ENCODE measurements around the gene GALNT4. TPM values are rescaled to one million over a fixed set of nuclear protein-coding genes. Genes with fewer than 3 reads are reported as not detected.

The GALNT4 gene
- total RNA-seq, 1 experiment from 2014 or later = 3.7 TPM

DNA sequence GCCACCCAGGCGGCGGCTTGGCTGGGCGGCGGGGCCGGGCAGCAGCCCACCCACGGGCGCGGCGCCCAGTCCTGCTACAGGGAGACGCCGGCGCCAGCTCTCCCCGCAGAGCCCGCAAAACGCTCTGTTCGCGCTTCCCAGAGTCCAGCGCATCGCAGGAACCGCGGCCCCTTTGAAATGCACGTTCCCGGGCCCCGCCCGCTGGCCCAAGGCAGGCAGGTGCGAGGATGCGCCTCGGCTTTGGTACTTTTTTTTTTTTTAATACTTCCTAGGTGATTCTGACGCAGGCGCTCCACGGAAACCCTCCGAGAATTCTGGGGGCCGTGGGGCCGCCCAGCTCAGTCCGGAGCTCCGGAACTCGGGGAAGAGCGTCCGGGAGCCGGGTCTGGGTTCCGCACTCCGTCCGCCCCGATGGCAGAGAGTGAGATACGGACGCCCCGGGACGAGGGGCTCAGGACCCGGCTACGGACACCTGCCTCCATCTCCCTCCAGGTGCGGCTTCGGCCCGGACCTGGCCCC is 768 bp upstream of the GALNT4 start:
- Histone ChIP-seq H3K4me1 (replicated peaks; ENCODE audit: insufficient read depth) (peaks cover 22% of the 10 kb centered on the region), H3K27me3 (ENCODE audit: insufficient read depth, low read depth) (no peaks in the 10 kb centered on the region), H4K20me1 (ENCODE audit: insufficient read depth) (no peaks in the 10 kb centered on the region), H3K36me3 (ENCODE audit: low read depth) (0 out of 2 replicates have a peak, but pooled peaks cover 8% of the 10 kb centered on the region), H3K9me2 (ENCODE audit: insufficient read depth) (no peaks in the 10 kb centered on the region), H3K79me2 (ENCODE audit: low read depth) (peaks cover 29% of the 10 kb centered on the region), H3K9me3 (ENCODE audit: insufficient read depth, low read depth) (no peaks in the 10 kb centered on the region), H3K4me3 (peak overlapping the region; percentile 98), H3F3A (ENCODE audit: insufficient read depth, low read depth) (no peaks in the 10 kb centered on the region), H3K4me2 (peak overlapping the region; percentile 90), H3K27ac (peak overlapping the region; percentile 14; the same call in 1 of the 2 replicates), H2AFZ (peak overlapping the region; percentile 98)
- TF ChIP-seq, protein P1, sequence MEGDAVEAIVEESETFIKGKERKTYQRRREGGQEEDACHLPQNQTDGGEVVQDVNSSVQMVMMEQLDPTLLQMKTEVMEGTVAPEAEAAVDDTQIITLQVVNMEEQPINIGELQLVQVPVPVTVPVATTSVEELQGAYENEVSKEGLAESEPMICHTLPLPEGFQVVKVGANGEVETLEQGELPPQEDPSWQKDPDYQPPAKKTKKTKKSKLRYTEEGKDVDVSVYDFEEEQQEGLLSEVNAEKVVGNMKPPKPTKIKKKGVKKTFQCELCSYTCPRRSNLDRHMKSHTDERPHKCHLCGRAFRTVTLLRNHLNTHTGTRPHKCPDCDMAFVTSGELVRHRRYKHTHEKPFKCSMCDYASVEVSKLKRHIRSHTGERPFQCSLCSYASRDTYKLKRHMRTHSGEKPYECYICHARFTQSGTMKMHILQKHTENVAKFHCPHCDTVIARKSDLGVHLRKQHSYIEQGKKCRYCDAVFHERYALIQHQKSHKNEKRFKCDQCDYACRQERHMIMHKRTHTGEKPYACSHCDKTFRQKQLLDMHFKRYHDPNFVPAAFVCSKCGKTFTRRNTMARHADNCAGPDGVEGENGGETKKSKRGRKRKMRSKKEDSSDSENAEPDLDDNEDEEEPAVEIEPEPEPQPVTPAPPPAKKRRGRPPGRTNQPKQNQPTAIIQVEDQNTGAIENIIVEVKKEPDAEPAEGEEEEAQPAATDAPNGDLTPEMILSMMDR (conservative IDR thresholded peaks at IDR 0.05) = no peak
- TF ChIP-seq EZH2 (IDR thresholded peaks at IDR 0.05; ENCODE audit: low read depth) = no peak
- CTCF ChIA-PET = no interaction called here
- BruUV-seq (replicated peaks) = no TSS peak
- POLR2A ChIA-PET (ENCODE audit: unreplicated experiment) = interaction anchor here (0.6 kb wide), 1 partner anchor 172 kb away, joined by 10 read pairs; no protein-coding TSS in a partner anchor
- intact Hi-C loops (cut with micrococcal nuclease; ENCODE audit: unreplicated experiment) = loop anchor here (1.0 to 5.0 kb wide), 2 partner anchors 63 to 173 kb away; partner anchors contain the start of gene DUSP6
- no peak for DNase-seq

DNA sequence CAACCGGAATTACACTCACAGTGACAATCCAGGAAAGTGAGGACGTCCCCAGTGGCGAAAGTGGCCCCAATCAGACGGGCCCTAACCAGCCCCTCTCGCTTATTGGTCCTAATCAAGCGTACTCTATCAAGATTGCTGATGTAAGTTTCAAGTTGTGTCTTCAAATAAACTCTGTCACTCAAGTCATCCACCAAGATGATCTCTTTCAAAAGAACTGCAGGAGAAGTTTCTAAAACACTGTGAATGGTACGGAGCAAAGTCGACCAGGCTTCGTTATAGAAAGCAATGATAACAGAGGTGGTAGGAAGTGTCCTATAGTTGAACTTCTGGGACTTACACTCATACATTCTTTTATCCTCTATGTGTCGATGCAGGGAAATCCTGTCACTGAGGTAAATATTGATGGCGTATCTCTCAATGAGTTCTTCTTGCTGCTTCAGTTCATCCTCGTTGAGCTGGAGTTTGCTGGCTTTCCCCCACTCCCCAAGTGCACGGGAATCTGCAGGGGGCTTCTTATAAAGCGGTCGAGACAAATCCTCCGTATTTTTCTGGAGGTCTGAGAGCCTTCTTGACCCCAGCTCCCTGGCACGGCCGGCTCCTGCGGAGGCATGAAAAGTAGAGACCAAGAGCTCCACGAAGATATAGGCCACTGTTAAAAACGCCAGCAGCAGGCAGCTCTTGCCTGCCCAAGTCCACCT is 604 bp downstream of the GALNT4 start:
- H2AFZ ChIP-seq = peak overlapping the region; percentile 98
- no peak for DNase-seq
- no peaks in the 10 kb centered on the region for H4K20me1 ChIP-seq (ENCODE audit: insufficient read depth)
- 0 out of 2 replicates have a peak, but pooled peaks cover 8% of the 10 kb centered on the region for H3K36me3 ChIP-seq (ENCODE audit: low read depth)
- ChIA-PET POLR2A (ENCODE audit: unreplicated experiment) (no interaction called here), CTCF (no interaction called here)
- no peaks in the 10 kb centered on the region for H3K9me2 ChIP-seq (ENCODE audit: insufficient read depth)
- no peaks in the 10 kb centered on the region for H3K27me3 ChIP-seq (ENCODE audit: insufficient read depth, low read depth)
- TF ChIP-seq, protein P1 (conservative IDR thresholded peaks at IDR 0.05) = no peak
- TF ChIP-seq EZH2 (IDR thresholded peaks at IDR 0.05; ENCODE audit: low read depth) = no peak
- no peaks in the 10 kb centered on the region for H3K9me3 ChIP-seq (ENCODE audit: insufficient read depth, low read depth)
- peak overlapping the region; percentile 98 for H3K4me3 ChIP-seq
- no peak overlapping the region; the same call in 1 of the 2 replicates for H3K27ac ChIP-seq
- H3K4me2 ChIP-seq = peak overlapping the region; percentile 90
- BruUV-seq (replicated peaks) = no TSS peak
- H3K79me2 ChIP-seq (ENCODE audit: low read depth) = peaks cover 40% of the 10 kb centered on the region
- H3F3A ChIP-seq (ENCODE audit: insufficient read depth, low read depth) = no peaks in the 10 kb centered on the region
- intact Hi-C loops (cut with micrococcal nuclease; ENCODE audit: unreplicated experiment) = loop anchor here (1.0 kb wide), 2 partner anchors 505 to 1413 kb away; no protein-coding TSS in a partner anchor
- H3K4me1 ChIP-seq (replicated peaks; ENCODE audit: insufficient read depth) = peaks cover 22% of the 10 kb centered on the region

- H3K4me2 ChIP-seq = peak overlapping the region; percentile 90
- H3K9me3 ChIP-seq (ENCODE audit: insufficient read depth, low read depth) = no peaks in the 10 kb centered on the region
- no peaks in the 10 kb centered on the region for H3K27me3 ChIP-seq (ENCODE audit: insufficient read depth, low read depth)
- intact Hi-C loops (cut with micrococcal nuclease; ENCODE audit: unreplicated experiment) = no loop called here
- peaks cover 41% of the 10 kb centered on the region for H3K79me2 ChIP-seq (ENCODE audit: low read depth)
- BruUV-seq (replicated peaks) = TSS peak; percentile 27
- no peak for DNase-seq
- ChIA-PET CTCF (interaction anchor here (0.5 to 0.7 kb wide), 3 partner anchors 11 to 466 kb away, joined by 3 to 7 read pairs (median 3); no protein-coding TSS in a partner anchor), POLR2A (ENCODE audit: unreplicated experiment) (no interaction called here)
- H3F3A ChIP-seq (ENCODE audit: insufficient read depth, low read depth) = no peaks in the 10 kb centered on the region
- H2AFZ ChIP-seq = no peak overlapping the region
- no peak for TF ChIP-seq EZH2 (IDR thresholded peaks at IDR 0.05; ENCODE audit: low read depth)
- TF ChIP-seq, protein P1 (conservative IDR thresholded peaks at IDR 0.05) = no peak
- H4K20me1 ChIP-seq (ENCODE audit: insufficient read depth) = no peaks in the 10 kb centered on the region
- no peak overlapping the region for H3K27ac ChIP-seq
- no peaks in the 10 kb centered on the region for H3K9me2 ChIP-seq (ENCODE audit: insufficient read depth)
- H3K36me3 ChIP-seq (ENCODE audit: low read depth) = 0 out of 2 replicates have a peak, but pooled peaks cover 8% of the 10 kb centered on the region
- H3K4me1 ChIP-seq (replicated peaks; ENCODE audit: insufficient read depth) = peaks cover 22% of the 10 kb centered on the region
- peak overlapping the region; percentile 98; the same call in 1 of the 2 replicates for H3K4me3 ChIP-seq
Observed at GRCh38 chr12:89523393-89523792, 1.2 kb downstream of the GALNT4 start.
